ENCODE data around the gene IFNL4.

GRCh38 chr19:39252458-39252857 lies 3.8 kb upstream of the IFNL4 start:
- TF ChIP-seq EP300 (IDR thresholded peaks at IDR 0.05): no peak
- TF ChIP-seq CTCF (IDR thresholded peaks at IDR 0.05): no peak
